IPS-15b (cell line): ENCODE results near the gene ARHGAP9.

Source experiments
- H3K27me3 ChIP-seq: one replicate; pipeline ENCODE4 v1.6.1; 2013; ENCODE audit warnings: low read length; ENCODE audit not compliant: control insufficient read depth, insufficient read depth
- H3K36me3 ChIP-seq: one replicate; pipeline ENCODE4 v1.6.1; 2013; ENCODE audit warnings: low read length; ENCODE audit not compliant: control insufficient read depth, insufficient read depth
- H3K4me1 ChIP-seq: one replicate; pipeline ENCODE4 v1.6.1; 2013; ENCODE audit warnings: mild to moderate bottlenecking, low read length; ENCODE audit not compliant: control insufficient read depth, insufficient read depth
- H3K4me3 ChIP-seq: one replicate; pipeline ENCODE4 v1.5.1; 2013; ENCODE audit warnings: low read depth, low read length
- H3K9ac ChIP-seq: one replicate; pipeline ENCODE4 v1.6.1; 2013; ENCODE audit warnings: low read depth, mild to moderate bottlenecking, low read length
- H3K9me3 ChIP-seq: one replicate; pipeline ENCODE4 v1.6.1; 2013; ENCODE audit warnings: mild to moderate bottlenecking, low read length; ENCODE audit not compliant: control insufficient read depth, insufficient read depth

ARHGAP9 gene

DNA sequence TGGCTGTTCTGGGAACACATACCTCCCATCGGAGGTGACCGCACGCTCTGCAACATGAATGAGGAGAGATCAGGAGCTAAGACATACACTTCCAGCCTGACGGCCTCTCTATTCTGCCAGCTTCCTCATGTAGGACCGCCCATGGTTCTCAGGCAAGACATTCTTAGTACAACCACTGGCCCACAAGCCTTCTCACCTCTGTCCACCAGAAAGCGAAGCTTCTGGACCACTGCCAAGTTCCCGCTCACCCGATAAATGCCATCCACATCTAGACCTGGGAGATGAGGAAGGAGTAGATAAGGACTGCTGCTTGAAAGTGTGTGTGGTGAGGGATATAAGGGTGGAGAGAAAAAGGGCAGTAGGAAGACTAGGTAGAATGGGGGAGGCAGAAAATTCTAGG, 5.2 kb downstream of the ARHGAP9 start:
- Histone ChIP-seq H3K4me1 (peaks cover 6% of the 10 kb centered on the region), H3K4me3 (no peak overlapping the region), H3K36me3 (peaks cover 7% of the 10 kb centered on the region), H3K27me3 (peaks cover 62% of the 10 kb centered on the region), H3K9me3 (no peaks in the 10 kb centered on the region), H3K9ac (no peak overlapping the region)

- Histone ChIP-seq H3K27me3 (peaks cover 59% of the 10 kb centered on the region), H3K9me3 (no peaks in the 10 kb centered on the region), H3K4me1 (peaks cover 6% of the 10 kb centered on the region), H3K9ac (no peak overlapping the region), H3K36me3 (peaks cover 12% of the 10 kb centered on the region), H3K4me3 (no peak overlapping the region)
Measured at GRCh38 chr12:57473886-57474285, 5.8 kb downstream of the ARHGAP9 start.

- Histone ChIP-seq H3K9me3 (no peaks in the 10 kb centered on the region), H3K4me3 (no peak overlapping the region), H3K9ac (no peak overlapping the region), H3K27me3 (peaks cover 56% of the 10 kb centered on the region), H3K4me1 (peaks cover 6% of the 10 kb centered on the region), H3K36me3 (peaks cover 12% of the 10 kb centered on the region)
Measured at GRCh38 chr12:57473392-57473791, 6.3 kb downstream of the ARHGAP9 start.

DNA sequence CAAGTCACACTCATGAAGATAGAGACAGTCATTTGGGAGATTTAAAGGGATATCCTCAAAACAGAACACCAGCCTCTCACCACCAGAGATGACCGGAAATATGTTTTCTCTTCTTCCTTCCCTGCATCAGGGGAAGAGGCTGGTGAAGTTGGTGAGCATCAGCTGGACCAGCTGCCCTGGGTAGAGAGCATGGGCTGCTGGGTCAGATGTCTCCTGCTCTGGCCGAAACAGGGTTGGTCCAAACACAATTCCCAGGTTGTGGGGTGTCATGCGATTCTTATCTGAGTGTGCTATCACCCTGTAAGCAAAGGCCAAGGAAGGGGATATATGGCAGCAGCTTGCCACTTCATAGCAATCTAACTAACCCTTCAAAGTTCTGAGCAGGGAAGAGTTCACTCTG, 7.3 kb downstream of the ARHGAP9 start:
- no peak overlapping the region for H3K9ac ChIP-seq
- peaks cover 54% of the 10 kb centered on the region for H3K27me3 ChIP-seq
- no peak overlapping the region for H3K4me3 ChIP-seq
- H3K36me3 ChIP-seq: peaks cover 12% of the 10 kb centered on the region
- no peaks in the 10 kb centered on the region for H3K9me3 ChIP-seq
- H3K4me1 ChIP-seq: peaks cover 6% of the 10 kb centered on the region

- H3K4me1 ChIP-seq: peaks cover 3% of the 10 kb centered on the region
- H3K9ac ChIP-seq: no peak overlapping the region
- no peak overlapping the region for H3K4me3 ChIP-seq
- H3K36me3 ChIP-seq: peaks cover 12% of the 10 kb centered on the region
- peaks cover 48% of the 10 kb centered on the region for H3K27me3 ChIP-seq
- no peaks in the 10 kb centered on the region for H3K9me3 ChIP-seq
Measured at GRCh38 chr12:57471661-57472060, 8.0 kb downstream of the ARHGAP9 start.

- Histone ChIP-seq H3K9me3 (no peaks in the 10 kb centered on the region), H3K9ac (no peak overlapping the region), H3K36me3 (peaks cover 13% of the 10 kb centered on the region), H3K4me3 (no peak overlapping the region), H3K4me1 (no peaks in the 10 kb centered on the region), H3K27me3 (peaks cover 42% of the 10 kb centered on the region)
Measured at GRCh38 chr12:57470970-57471656, 8.6 kb downstream of the ARHGAP9 start.

DNA sequence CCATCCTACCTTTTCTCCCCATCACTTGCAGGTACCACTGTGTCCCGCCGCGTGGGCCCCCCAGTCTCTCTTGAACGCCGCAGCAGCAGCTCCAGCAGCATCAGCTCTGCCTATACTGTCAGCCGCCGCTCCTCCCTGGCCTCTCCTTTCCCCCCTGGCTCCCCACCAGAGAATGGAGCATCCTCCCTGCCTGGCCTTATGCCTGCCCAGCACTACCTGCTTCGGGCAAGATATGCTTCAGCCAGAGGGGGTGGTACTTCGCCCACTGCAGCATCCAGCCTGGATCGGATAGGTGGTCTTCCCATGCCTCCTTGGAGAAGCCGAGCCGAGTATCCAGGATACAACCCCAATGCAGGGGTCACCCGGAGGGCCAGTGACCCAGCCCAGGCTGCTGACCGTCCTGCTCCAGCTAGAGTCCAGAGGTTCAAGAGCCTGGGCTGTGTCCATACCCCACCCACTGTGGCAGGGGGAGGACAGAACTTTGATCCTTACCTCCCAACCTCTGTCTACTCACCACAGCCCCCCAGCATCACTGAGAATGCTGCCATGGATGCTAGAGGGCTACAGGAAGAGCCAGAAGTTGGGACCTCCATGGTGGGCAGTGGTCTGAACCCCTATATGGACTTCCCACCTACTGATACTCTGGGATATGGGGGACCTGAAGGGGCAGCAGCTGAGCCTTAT, 9.2 kb downstream of the ARHGAP9 start:
- peaks cover 16% of the 10 kb centered on the region for H3K36me3 ChIP-seq
- H3K4me3 ChIP-seq: no peak overlapping the region
- H3K9me3 ChIP-seq: no peaks in the 10 kb centered on the region
- no peaks in the 10 kb centered on the region for H3K4me1 ChIP-seq
- no peak overlapping the region for H3K9ac ChIP-seq
- H3K27me3 ChIP-seq: peaks cover 35% of the 10 kb centered on the region

DNA sequence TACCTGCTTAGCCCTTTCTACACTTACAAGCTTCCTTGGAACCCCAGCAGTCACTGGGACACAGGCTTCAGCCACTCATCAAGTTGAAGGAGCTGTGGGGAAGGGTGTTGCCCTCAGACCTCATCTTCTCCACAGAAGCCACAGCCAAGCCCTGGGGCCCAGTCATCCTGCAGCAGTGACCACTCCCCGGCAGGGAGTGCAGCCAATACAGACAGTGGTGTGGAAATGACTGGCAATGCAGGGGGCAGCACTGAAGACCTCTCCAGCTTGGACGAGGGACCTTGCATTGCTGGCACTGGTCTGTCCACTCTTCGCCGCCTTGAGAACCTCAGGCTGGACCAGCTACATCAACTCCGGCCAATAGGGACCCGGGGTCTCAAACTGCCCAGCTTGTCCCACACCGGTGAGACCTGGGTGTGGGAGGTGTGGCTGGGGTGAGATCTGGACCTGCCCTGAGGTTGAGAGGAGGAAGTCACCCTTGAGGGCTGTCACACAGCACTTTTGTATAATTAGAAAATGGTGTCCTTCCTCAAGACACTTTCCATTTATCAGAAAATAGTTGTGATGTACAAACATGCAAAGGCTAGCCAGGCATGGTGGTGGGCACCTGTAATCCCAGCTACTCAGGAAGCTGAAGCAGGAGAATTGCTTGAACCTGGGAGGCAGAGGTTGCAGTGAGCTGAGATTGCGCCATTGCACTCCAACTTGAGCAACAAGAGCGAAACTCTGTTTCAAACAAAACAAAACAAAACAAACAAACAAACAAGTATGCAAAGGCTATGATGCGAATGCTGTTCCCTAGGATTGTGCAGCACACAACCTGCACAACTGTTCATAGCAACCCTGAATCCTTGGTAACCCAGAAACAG, 10.1 kb downstream of the ARHGAP9 start:
- Histone ChIP-seq H3K4me3 (no peak overlapping the region), H3K36me3 (peaks cover 16% of the 10 kb centered on the region), H3K27me3 (peaks cover 26% of the 10 kb centered on the region), H3K4me1 (no peaks in the 10 kb centered on the region), H3K9ac (no peak overlapping the region), H3K9me3 (no peaks in the 10 kb centered on the region)

GRCh38 chr12:57467915-57468314, 11.8 kb downstream of the ARHGAP9 start:
- H3K9ac ChIP-seq: no peak overlapping the region
- H3K4me1 ChIP-seq: peaks cover 2% of the 10 kb centered on the region
- H3K9me3 ChIP-seq: no peaks in the 10 kb centered on the region
- H3K36me3 ChIP-seq: peaks cover 16% of the 10 kb centered on the region
- no peak overlapping the region for H3K4me3 ChIP-seq
- peaks cover 13% of the 10 kb centered on the region for H3K27me3 ChIP-seq

DNA sequence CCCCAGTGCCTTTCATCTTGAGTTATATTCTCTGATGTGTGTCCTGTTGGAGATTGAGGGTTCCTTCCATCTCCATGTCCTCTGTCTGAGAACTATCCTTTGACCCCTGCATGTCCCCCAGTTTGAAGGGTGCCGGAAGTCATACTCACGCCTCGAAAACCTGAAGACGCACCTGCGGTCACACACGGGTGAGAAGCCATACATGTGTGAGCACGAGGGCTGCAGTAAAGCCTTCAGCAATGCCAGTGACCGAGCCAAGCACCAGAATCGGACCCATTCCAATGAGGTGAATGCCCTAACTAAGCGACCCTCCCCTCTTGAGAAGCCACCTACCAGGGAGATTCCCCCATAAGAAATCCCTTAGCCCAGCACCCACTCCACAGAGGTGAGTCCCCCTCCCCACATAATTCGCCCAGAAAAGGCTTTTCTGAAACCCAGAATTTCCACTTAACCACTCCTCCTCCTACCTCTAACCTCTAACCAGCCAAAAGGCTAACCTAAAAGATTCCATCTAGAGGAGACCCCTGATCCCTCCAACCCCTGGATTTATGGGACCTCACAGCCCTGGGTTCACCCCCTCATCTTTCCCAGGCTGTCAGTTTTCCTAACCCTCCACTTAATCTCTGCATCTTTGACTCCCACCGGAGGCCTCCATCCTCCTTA, 12.3 kb downstream of the ARHGAP9 start:
- Histone ChIP-seq H3K4me3 (no peak overlapping the region), H3K4me1 (peaks cover 4% of the 10 kb centered on the region), H3K9ac (no peak overlapping the region), H3K9me3 (no peaks in the 10 kb centered on the region), H3K36me3 (peaks cover 16% of the 10 kb centered on the region), H3K27me3 (peaks cover 7% of the 10 kb centered on the region)

DNA sequence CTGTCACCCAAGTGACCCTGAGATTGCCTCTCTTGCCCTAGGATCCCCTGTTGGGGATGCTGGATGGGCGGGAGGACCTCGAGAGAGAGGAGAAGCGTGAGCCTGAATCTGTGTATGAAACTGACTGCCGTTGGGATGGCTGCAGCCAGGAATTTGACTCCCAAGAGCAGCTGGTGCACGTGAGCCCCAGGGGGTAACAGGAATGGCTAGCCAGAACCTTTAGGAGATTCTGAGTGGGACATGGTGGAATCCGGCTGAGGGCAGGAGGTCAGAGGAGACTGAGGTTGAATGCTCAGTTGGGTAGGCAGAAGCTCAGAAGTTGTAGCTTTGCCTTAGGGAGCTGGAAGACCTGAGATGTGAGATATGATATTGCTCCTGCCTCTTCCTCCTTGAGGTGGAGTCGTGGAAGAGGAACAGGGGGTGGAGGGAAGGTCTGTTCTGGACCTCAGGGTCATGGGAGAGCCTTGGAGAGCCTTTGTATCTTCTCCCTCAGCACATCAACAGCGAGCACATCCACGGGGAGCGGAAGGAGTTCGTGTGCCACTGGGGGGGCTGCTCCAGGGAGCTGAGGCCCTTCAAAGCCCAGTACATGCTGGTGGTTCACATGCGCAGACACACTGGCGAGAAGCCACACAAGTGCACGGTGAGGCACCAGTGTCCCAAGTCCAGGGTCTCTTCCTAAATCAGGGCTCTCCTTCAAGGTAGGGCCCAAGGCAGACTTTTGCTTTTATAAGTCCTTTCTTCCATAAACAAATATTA, 13.7 kb downstream of the ARHGAP9 start:
- H3K4me1 ChIP-seq: peaks cover 4% of the 10 kb centered on the region
- no peak overlapping the region for H3K4me3 ChIP-seq
- H3K27me3 ChIP-seq: no peaks in the 10 kb centered on the region
- peaks cover 16% of the 10 kb centered on the region for H3K36me3 ChIP-seq
- H3K9me3 ChIP-seq: no peaks in the 10 kb centered on the region
- no peak overlapping the region for H3K9ac ChIP-seq
